GM19099 (cell line): Measurements from ENCODE around the gene MCF2L.

ENCODE experiments used
- POLR2A ChIP-seq: IDR thresholded peaks from 3 replicates; pipeline ENCODE4 v1.6.1; 2011; ENCODE audit warnings: low read depth; ENCODE audit not compliant: insufficient read length; ENCODE audit errors: extremely low read depth

Gene MCF2L

GRCh38 chr13:112958127-112958989 is 10.7 kb upstream of the MCF2L start:
- TF ChIP-seq POLR2A = no peak

DNA sequence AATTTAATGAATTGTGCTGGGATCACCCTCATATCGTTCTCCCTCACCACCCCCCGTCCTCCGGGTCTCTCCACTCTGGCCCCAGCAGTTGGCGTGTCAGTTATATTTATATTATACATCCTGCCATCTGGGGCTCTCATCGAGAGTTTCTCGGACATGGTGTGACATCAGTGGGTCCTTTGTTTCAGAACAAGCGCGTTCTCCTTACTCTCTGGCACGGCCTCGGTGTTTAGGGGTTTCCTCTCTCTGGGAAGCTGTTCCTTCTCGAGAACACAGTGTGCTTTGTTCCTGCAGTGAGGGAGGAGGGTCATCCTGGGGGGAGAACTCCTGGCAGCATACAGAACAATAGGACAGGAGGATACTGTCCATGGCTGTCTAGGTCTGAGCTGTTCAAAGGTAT is 9.8 kb upstream of the MCF2L start:
- no peak for TF ChIP-seq POLR2A

DNA sequence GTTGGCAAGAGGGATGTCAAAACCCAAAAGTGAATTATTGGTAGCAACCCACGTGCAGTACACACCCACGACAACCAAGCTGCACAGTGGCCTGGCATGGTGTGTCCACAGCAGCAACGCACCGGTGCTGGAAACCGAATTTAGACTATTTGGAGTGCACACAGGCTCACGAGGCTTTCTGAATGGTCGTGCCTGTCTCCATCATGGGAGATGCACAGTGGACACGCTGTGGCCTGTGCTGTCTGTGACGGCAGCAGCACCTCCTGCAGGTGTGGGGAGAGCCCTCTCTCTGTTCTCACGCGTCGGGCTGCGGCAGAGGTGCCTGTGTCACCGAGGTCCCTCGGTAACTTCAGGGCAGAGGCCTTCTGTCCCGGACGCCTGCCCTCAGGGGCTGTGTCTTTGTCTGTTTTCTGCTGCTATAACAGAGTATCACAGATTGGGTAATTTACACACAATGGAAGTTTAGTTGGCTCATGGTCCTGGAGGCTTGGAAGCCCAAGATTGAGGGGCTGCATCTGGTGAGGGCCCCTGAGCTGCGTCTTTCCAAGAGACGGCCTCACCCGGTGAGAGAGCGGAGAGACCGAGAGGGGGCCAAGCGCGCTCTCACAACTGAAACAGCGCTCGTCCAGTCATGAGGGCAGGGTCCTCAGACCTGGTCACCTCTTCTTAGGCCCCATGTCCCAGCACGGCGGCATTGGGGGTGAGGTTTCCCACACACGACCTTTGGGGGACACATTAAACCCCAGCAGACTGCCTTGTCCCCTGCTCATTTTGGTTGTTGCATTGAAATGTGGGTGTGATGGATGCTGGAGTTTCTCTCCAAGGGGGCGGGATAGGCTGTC is 9.1 kb upstream of the MCF2L start:
- TF ChIP-seq POLR2A = no peak

DNA sequence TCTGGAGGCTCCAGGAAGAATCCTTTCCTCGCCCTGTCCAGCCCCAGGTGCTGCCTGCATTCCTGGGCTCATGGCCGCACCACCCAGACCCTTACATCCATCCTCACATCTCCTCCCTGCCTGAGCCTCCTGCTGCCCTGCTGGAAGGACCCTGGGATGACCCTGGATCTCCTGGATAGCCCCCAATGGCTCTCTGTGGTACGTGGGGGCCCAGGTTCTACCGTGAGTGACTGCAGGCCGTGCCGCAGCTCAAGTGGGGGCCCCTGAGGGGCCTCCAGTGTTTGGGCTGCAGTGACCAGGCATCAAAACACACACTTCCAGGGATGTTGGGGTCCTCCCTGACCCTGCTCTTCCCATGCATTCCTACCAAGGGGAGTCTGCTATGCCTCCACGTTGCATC is 8.3 kb upstream of the MCF2L start:
- no peak for TF ChIP-seq POLR2A

DNA sequence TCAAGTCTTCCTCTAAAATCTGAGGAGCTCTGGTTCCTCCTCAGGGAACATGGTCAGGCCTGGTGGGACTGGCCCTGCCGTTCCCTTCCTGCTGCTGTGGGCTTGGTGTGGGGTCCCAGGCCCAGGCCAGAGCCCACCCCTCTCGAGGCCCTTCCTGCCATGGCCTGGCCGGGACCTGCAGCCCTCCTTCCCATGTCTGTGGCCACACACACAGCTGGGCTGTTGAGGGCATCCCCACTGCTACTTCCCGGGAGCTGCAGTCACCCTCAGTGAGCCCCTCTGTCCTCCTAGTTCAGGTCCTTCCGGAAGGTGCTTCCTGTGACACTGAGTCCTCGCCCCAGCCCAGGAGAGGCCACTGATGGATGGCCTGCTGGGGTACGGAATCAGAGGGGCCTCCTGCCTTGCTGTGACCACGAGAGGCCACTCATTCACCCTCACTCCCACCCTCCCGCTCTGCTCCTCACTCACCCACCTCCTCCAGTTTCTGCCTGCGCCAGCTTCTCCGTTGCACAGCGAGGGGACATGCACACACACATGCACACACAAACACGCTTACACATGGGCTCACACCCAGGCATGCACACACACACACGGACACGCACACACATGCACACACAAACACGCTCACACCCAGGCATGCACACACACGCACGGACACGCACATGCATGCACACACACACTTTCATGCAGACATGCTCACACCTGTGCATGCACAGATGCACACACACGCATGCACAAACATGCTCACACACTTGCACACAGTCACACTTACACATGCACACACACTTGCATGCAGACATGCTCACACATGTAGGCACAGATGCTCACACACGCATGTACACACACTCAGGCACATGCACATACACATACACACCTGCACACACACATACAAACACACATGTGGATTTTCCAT is 7.3 kb upstream of the MCF2L start:
- TF ChIP-seq POLR2A = no peak

- TF ChIP-seq POLR2A = no peak
Observed at GRCh38 chr13:112962396-112962795, 6.6 kb upstream of the MCF2L start.

DNA sequence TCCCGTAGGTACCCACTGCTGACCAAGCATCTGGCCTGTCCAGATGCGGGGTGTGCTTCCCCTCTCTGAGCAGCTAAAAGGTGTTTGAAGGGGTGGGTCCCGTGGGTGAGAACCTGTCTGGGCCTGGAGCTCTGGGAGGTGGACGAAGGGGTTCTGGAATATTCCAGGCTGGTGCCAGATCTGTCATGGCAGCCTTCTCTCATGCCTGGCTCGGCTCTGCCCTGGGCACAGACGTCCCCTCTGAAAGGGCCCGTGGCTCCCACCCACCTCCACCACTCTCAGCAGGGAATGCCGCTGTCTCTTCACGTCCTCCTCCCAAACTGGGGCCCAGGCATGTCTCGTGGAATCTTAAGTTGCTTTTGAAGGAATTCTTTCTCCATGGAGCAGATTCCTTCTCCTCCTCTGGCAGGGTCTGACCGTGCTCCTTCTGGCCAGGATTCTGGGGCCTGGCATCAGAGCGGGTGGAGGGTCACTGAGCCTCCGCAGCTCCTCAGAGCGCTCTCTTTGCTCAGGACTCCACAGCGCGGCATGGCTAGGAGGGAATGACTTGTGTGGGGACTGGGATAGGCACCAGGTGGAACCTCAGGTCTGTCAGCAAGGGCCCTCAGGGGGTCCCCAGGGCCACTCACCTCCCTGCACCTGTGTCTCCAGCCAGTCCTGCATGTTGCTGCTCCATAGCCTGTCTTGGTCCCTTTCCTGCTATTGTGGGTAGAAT is 5.9 kb upstream of the MCF2L start:
- no peak for TF ChIP-seq POLR2A

DNA sequence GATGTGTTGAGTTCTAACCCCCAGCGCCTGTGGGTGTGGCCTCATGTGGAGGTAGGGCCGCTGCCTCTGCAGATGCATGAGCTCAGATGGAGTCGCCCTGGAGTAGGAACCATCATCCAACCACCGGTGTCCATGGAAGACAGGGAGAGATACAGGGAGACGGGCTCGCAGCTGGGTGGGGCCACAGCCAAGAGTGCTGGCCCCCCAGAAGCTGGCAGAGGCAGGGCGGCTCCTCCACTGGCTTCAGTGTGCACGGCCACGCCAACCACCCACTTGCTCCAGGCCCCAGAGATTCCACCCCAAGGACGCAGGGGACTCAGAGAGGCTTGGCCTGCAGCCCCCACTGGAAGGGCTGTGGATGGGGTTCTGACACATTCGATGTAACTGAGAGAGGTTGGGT is 5.4 kb upstream of the MCF2L start:
- no peak for TF ChIP-seq POLR2A

GRCh38 chr13:112964971-112965492 is 4.0 kb upstream of the MCF2L start:
- no peak for TF ChIP-seq POLR2A

GRCh38 chr13:112965573-112966115 is 3.4 kb upstream of the MCF2L start:
- no peak for TF ChIP-seq POLR2A

GRCh38 chr13:112966776-112967175 is 2.2 kb upstream of the MCF2L start:
- TF ChIP-seq POLR2A = no peak

GRCh38 chr13:112967686-112968379 is 1.2 kb upstream of the MCF2L start:
- no peak for TF ChIP-seq POLR2A

- no peak for TF ChIP-seq POLR2A
Observed at GRCh38 chr13:112968380-112968909, 569 bp upstream of the MCF2L start.

- TF ChIP-seq POLR2A = no peak
Observed at GRCh38 chr13:112969692-112970338, 801 bp downstream of the MCF2L start.
